ENCODE results near the gene RNF146.

RNF146 gene

GRCh38 chr6:127267646-127268625, 1.3 kb downstream of the RNF146 start:
- Histone ChIP-seq H3K4me1 (peaks cover 12% of the 10 kb centered on the region), H3K36me3 (replicated peaks) (no peaks in the 10 kb centered on the region), H3K9me3 (no peaks in the 10 kb centered on the region), H3K4me3 (peak overlapping the region; percentile 82), H3K27me3 (ENCODE audit: low read depth) (no peaks in the 10 kb centered on the region; the same call in 1 of the 2 replicates)
- in situ Hi-C loops (cut with MboI; ENCODE audit: low sequenced_read_pairs) = no loop called here
- DNase-seq (ENCODE audit: low spot score in 2 of 2) = peak in 1 of 2 experiments; percentile 20

- H3K36me3 ChIP-seq (replicated peaks) = no peaks in the 10 kb centered on the region
- H3K4me1 ChIP-seq = peaks cover 7% of the 10 kb centered on the region
- DNase-seq (ENCODE audit: low spot score in 2 of 2) = no peak
- in situ Hi-C loops (cut with MboI; ENCODE audit: low sequenced_read_pairs) = no loop called here
- H3K9me3 ChIP-seq = no peaks in the 10 kb centered on the region
- no peaks in the 10 kb centered on the region for H3K27me3 ChIP-seq (ENCODE audit: low read depth)
- H3K4me3 ChIP-seq = no peak overlapping the region
Observed at GRCh38 chr6:127272576-127272975, 5.9 kb downstream of the RNF146 start.

GRCh38 chr6:127273499-127273898, 6.8 kb downstream of the RNF146 start:
- DNase-seq (ENCODE audit: low spot score in 2 of 2) = no peak
- in situ Hi-C loops (cut with MboI; ENCODE audit: low sequenced_read_pairs) = no loop called here
- H3K9me3 ChIP-seq = no peaks in the 10 kb centered on the region
- H3K27me3 ChIP-seq (ENCODE audit: low read depth) = no peaks in the 10 kb centered on the region
- no peaks in the 10 kb centered on the region for H3K36me3 ChIP-seq (replicated peaks)
- H3K4me1 ChIP-seq = peaks cover 7% of the 10 kb centered on the region
- H3K4me3 ChIP-seq = no peak overlapping the region

- no peak for DNase-seq (ENCODE audit: low spot score in 2 of 2)
- in situ Hi-C loops (cut with MboI; ENCODE audit: low sequenced_read_pairs) = no loop called here
- H3K9me3 ChIP-seq = no peaks in the 10 kb centered on the region
Observed at GRCh38 chr6:127276331-127276730, 9.7 kb downstream of the RNF146 start.

DNA sequence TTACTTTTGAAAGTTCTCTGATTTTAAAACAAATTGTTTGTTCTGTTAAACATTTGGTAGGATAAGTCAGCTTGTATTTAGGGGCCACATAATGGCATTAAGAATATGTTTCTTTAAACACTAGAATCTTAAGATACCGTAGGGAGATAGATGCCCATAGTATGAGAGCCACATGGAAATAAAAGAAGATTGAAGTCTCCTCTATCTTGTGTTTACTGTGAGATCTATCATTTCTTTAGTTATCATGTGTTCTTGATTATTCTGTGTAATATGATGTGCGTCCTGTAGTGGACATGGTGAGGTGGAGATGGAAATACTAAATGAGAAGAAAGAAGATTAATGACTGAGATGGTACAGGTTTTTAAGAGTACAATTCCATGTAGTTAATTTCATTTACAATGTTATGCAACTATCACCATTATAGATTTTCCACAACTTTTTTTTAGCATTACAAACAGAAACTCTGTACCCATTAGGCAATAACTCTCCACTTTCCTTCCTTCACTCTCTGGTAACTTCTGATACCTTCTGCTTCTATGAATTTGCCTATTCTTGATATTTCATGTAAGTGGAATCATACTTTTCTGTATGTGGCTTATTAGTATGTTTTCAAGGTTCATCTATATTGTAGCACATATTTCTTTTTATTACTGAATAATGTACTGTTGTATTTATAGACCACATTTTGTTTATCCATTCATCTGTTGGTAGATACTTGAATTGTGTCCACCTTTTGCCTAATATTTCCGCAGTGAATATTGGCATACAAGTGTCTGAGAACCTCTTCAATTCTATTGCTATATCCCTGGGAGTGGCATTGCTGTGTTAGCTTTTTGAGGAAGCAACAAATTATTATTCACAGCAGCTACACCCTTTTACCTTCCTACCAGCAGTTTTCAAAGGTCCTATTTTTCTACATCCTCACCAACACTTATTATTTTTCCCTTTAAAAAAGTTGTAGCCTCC, 11.5 kb downstream of the RNF146 start:
- Histone ChIP-seq H3K9me3 (no peaks in the 10 kb centered on the region), H3K27me3 (ENCODE audit: low read depth) (no peaks in the 10 kb centered on the region), H3K4me3 (no peak overlapping the region), H3K4me1 (no peaks in the 10 kb centered on the region), H3K36me3 (replicated peaks) (peaks cover 15% of the 10 kb centered on the region)
- no peak for DNase-seq (ENCODE audit: low spot score in 2 of 2)
- in situ Hi-C loops (cut with MboI; ENCODE audit: low sequenced_read_pairs) = no loop called here

More at GRCh38 chr6:127276331-127276730, 9.7 kb downstream of the RNF146 start:
- no peaks in the 10 kb centered on the region for H3K27me3 ChIP-seq (ENCODE audit: low read depth)
- no peak overlapping the region for H3K4me3 ChIP-seq
- H3K36me3 ChIP-seq (replicated peaks) = peaks cover 11% of the 10 kb centered on the region
- H3K4me1 ChIP-seq = no peaks in the 10 kb centered on the region; the same call in 1 of the 2 replicates

GRCh38 chr6:127279815-127280214, 13.2 kb downstream of the RNF146 start:
- Histone ChIP-seq H3K4me1 (no peaks in the 10 kb centered on the region), H3K36me3 (replicated peaks) (peaks cover 15% of the 10 kb centered on the region), H3K27me3 (ENCODE audit: low read depth) (no peaks in the 10 kb centered on the region), H3K4me3 (no peak overlapping the region), H3K9me3 (no peaks in the 10 kb centered on the region)
- DNase-seq (ENCODE audit: low spot score in 2 of 2) = no peak
- in situ Hi-C loops (cut with MboI; ENCODE audit: low sequenced_read_pairs) = no loop called here

DNA sequence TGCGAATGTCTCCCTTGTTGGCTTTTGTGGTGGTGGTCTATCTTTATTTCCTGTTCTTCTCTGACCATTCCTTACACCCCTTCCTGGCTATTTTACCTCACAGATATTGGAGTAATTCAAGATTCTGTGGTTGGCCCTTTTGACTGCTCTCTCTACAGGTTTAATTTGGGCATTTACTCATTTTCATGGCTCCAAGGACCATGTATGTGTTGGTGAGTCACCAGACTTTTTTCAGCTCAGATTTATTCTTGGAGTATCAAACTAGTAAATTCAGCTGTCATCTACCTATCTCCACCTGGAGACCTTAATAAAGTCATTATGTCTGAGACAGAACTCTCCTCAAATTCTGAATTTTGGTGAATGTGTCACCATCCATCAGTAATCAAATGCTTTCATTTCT, 15.5 kb downstream of the RNF146 start:
- peaks cover 27% of the 10 kb centered on the region for H3K36me3 ChIP-seq (replicated peaks)
- no peaks in the 10 kb centered on the region for H3K27me3 ChIP-seq (ENCODE audit: low read depth)
- H3K4me1 ChIP-seq = no peaks in the 10 kb centered on the region
- no peak overlapping the region for H3K4me3 ChIP-seq
- no peak for DNase-seq (ENCODE audit: low spot score in 2 of 2)
- no peaks in the 10 kb centered on the region for H3K9me3 ChIP-seq
- in situ Hi-C loops (cut with MboI; ENCODE audit: low sequenced_read_pairs) = no loop called here

DNA sequence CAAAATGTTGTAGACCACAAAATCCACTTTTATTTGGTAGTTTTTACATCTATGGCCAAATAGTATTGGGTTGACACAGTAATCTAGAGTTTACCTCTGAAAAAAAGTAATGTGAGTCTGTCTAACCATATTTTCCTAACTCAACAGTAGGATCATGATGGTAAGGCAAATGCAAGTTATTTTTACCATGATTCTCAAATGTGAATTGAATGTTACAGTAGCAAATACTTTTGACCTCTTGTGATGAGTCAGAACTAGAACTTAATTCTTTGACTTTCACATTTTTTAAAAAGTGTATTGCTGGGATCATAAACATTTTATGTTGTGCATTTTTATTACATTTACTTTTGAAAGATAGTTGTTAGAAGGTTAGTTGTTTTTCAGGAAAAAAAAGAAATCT, 22.0 kb downstream of the RNF146 start:
- in situ Hi-C loops (cut with MboI; ENCODE audit: low sequenced_read_pairs) = no loop called here

GRCh38 chr6:127289934-127290333, 23.3 kb downstream of the RNF146 start:
- peaks cover 13% of the 10 kb centered on the region for H3K36me3 ChIP-seq (replicated peaks)
- H3K4me1 ChIP-seq = no peaks in the 10 kb centered on the region
- in situ Hi-C loops (cut with MboI; ENCODE audit: low sequenced_read_pairs) = no loop called here
- H3K4me3 ChIP-seq = no peak overlapping the region
- H3K9me3 ChIP-seq = no peaks in the 10 kb centered on the region
- H3K27me3 ChIP-seq (ENCODE audit: low read depth) = no peaks in the 10 kb centered on the region
- no peak for DNase-seq (ENCODE audit: low spot score in 2 of 2)

More for the DNA sequence above, 22.0 kb downstream of the RNF146 start:
- DNase-seq (ENCODE audit: low spot score in 2 of 2) = no peak
- Histone ChIP-seq H3K27me3 (ENCODE audit: low read depth) (no peaks in the 10 kb centered on the region), H3K9me3 (no peaks in the 10 kb centered on the region), H3K4me3 (no peak overlapping the region), H3K36me3 (replicated peaks) (peaks cover 13% of the 10 kb centered on the region), H3K4me1 (no peaks in the 10 kb centered on the region)

DNA sequence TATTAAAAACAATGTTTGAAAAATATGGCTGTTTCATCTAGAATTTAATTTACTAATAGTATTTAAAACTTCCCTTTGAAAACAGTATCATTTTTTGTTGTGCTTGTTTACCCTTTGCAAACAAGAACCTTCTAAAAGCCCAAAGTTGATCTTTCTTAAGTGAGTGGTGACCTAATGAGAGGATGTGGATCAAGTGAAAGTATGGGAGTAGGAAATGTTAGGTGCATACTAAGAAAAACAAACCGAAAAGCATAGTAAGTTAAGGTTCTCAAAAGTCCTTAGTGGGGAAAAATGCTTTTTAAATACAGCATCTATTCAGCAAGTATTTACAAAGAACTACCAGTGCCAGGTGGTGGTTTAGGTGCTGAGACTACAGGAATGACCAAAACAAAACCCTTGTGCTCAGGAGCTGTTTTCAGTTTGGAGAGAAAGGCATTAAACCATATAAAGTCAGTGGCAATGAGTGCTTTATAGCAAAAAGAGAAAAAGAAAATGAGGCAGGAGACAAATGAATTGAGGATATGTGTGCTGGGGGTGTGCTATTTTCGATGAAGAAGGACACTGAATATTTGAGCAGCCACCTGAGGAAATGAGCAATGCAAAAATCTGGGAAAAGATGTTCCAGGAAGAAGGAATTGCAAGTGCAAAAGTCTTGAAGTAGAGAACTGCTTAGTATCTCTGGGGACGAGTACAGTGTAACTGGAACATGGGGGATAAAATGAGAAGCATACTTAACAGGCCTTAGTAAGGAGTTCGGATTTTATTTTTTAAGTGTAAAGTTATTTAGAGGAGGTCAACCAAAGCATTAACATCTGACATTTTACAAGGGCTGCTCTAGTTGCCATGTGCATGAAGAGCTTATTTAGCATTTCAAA, 24.0 kb downstream of the RNF146 start:
- Histone ChIP-seq H3K9me3 (no peaks in the 10 kb centered on the region), H3K4me1 (no peaks in the 10 kb centered on the region), H3K36me3 (replicated peaks) (peaks cover 13% of the 10 kb centered on the region), H3K27me3 (ENCODE audit: low read depth) (no peaks in the 10 kb centered on the region), H3K4me3 (no peak overlapping the region)
- DNase-seq (ENCODE audit: low spot score in 2 of 2) = no peak
- in situ Hi-C loops (cut with MboI; ENCODE audit: low sequenced_read_pairs) = no loop called here

DNA sequence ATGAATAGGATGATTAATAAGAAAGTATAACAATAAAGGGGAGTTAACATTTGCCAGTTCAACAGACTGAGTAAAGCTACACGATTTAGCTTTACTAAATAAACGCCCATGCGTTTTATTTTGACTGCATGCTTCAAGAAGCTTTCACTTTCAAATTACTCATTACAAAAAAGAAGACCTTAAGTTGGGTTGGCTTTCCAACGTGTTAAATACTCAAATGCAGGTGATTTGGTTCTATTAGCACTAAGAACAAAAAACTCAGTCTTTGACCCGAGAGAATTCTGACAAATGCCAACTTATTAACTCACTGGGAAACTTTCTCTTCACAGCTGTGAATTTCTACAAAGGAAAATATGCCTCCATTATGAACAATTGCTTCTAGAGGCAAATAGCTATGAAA, 24.8 kb downstream of the RNF146 start:
- Histone ChIP-seq H3K27me3 (ENCODE audit: low read depth) (no peaks in the 10 kb centered on the region), H3K9me3 (no peaks in the 10 kb centered on the region), H3K36me3 (replicated peaks) (peaks cover 8% of the 10 kb centered on the region), H3K4me1 (no peaks in the 10 kb centered on the region), H3K4me3 (no peak overlapping the region)
- in situ Hi-C loops (cut with MboI; ENCODE audit: low sequenced_read_pairs) = no loop called here
- DNase-seq (ENCODE audit: low spot score in 2 of 2) = no peak

DNA sequence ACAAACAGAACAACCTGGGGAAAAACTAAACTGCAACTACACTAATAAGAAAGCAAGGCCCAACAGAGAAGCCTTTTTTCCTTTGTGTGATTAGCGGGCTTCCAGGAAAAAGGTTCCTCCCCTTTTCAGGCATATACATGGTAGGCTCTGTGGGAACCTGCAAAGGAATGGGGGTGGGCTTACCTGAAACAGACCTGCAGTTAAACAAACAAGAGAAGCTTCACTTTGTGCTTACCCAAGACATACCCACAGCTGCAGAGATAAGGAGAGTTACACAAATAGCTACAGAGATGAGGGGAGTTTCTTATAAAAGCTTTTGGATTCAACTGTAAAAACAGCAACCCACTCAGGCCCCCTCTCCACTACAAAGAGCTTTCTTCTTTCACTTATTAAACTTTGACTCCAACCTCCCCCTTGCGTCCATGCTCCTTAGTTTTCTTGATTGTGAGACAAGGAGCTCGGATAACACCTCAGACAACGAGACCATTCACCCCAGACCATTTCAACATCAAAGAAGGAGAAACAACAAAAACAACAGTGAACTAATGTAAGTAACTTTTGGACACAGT, 30.9 kb downstream of the RNF146 start:
- Histone ChIP-seq H3K36me3 (replicated peaks) (no peaks in the 10 kb centered on the region), H3K4me3 (no peak overlapping the region), H3K27me3 (ENCODE audit: low read depth) (no peaks in the 10 kb centered on the region), H3K9me3 (no peaks in the 10 kb centered on the region), H3K4me1 (peaks cover 4% of the 10 kb centered on the region; the same call in 1 of the 2 replicates)
- DNase-seq (ENCODE audit: low spot score in 2 of 2) = no peak
- in situ Hi-C loops (cut with MboI; ENCODE audit: low sequenced_read_pairs) = no loop called here

GRCh38 chr6:127298475-127298874, 31.8 kb downstream of the RNF146 start:
- H3K9me3 ChIP-seq = no peaks in the 10 kb centered on the region
- no peak for DNase-seq (ENCODE audit: low spot score in 2 of 2)
- in situ Hi-C loops (cut with MboI; ENCODE audit: low sequenced_read_pairs) = no loop called here
- H3K4me1 ChIP-seq = peaks cover 4% of the 10 kb centered on the region; the same call in 1 of the 2 replicates
- no peak overlapping the region for H3K4me3 ChIP-seq
- H3K36me3 ChIP-seq (replicated peaks) = no peaks in the 10 kb centered on the region
- H3K27me3 ChIP-seq (ENCODE audit: low read depth) = no peaks in the 10 kb centered on the region

Measured in HAP-1 (cell line).